HepG2 (cell line): ENCODE results near the gene NDRG2. TPM values are rescaled to one million over a fixed set of nuclear protein-coding genes. Genes with fewer than 3 reads are reported as not detected.

Source experiments
- ATF7 ChIP-seq, 2 experiments: fragments of 450-650 bp in 1 of 2; sonication (generic) in 1 of 2; formaldehyde crosslinking in 1 of 2; IDR thresholded peaks; 2 replicates each; pipeline versions ENCODE4 v1.4.0 to v1.6.1; 2016 to 2020; ENCODE audit warnings: antibody characterized with exemption in 1 of 2, mild to moderate bottlenecking in 1 of 2, missing genetic modification reagents in 1 of 2
- CBX2 ChIP-seq, 2 experiments: fragments of 200-600 bp in 1 of 2; sonication (generic); formaldehyde crosslinking in 1 of 2; IDR thresholded peaks; 2 replicates each; pipeline versions ENCODE4 v1.7.0 to v1.8.1; 2018 to 2022; ENCODE audit warnings: low read depth in 2 of 2, low read length in 1 of 2, mild to moderate bottlenecking in 1 of 2, missing genetic modification reagents in 1 of 2
- CSRNP2 ChIP-seq: sonication (generic); formaldehyde crosslinking; conservative IDR thresholded peaks from 2 replicates; pipeline ENCODE4 v1.8.0; 2022; ENCODE audit warnings: low read depth, missing genetic modification reagents
- EHMT2 ChIP-seq: fragments of 200-600 bp; sonication (generic); IDR thresholded peaks from 2 replicates; pipeline ENCODE4 v1.7.0; 2017; ENCODE audit warnings: antibody characterized with exemption, low read depth, low read length, borderline replicate concordance
- FOXK2 ChIP-seq: fragments of 450-650 bp; IDR thresholded peaks from 2 replicates; pipeline ENCODE4 v1.6.1; 2016
- GZF1 ChIP-seq: sonication (generic); formaldehyde crosslinking; IDR thresholded peaks from 2 replicates; pipeline ENCODE4 v1.5.1; 2020; ENCODE audit warnings: mild to moderate bottlenecking, missing genetic modification reagents
- HBP1 ChIP-seq: IDR thresholded peaks from 2 replicates; pipeline ENCODE4 v1.6.1; 2016; ENCODE audit warnings: low read depth, control low read depth
- HDAC6 ChIP-seq: fragments of 200-600 bp; sonication (generic); IDR thresholded peaks from 2 replicates; pipeline ENCODE4 v1.7.0; 2017; ENCODE audit warnings: mild to moderate bottlenecking, antibody characterized with exemption, low read length, low read depth
- MAF1 ChIP-seq: sonication (generic); formaldehyde crosslinking; IDR thresholded peaks from 2 replicates; pipeline ENCODE4 v1.5.0; 2020; ENCODE audit warnings: missing genetic modification reagents, borderline replicate concordance
- MTF2 ChIP-seq: sonication (generic); formaldehyde crosslinking; IDR thresholded peaks from 2 replicates; pipeline ENCODE4 v1.5.0; 2020; ENCODE audit warnings: missing genetic modification reagents, borderline replicate concordance
- NCOA5 ChIP-seq: sonication (generic); formaldehyde crosslinking; IDR thresholded peaks from 2 replicates; pipeline ENCODE4 v1.4.0; 2020; ENCODE audit warnings: missing genetic modification reagents
- SALL1 ChIP-seq: sonication (generic); formaldehyde crosslinking; IDR thresholded peaks from 2 replicates; pipeline ENCODE4 v1.8.0; 2022; ENCODE audit warnings: mild to moderate bottlenecking, missing genetic modification reagents
- SIN3A ChIP-seq: IDR thresholded peaks from 2 replicates; pipeline ENCODE4 v1.6.1; 2011; ENCODE audit warnings: low read depth, mild to moderate bottlenecking, control low read depth, low read length, borderline replicate concordance
- SRF ChIP-seq: IDR thresholded peaks from 2 replicates; pipeline ENCODE4 v1.6.1; 2011; ENCODE audit warnings: mild to moderate bottlenecking, low read depth, low read length, moderate library complexity
- ZNF232 ChIP-seq: sonication (generic); formaldehyde crosslinking; IDR thresholded peaks from 2 replicates; pipeline ENCODE4 v1.4.0; 2020; ENCODE audit warnings: missing genetic modification reagents, borderline replicate concordance
- ZNF414 ChIP-seq: sonication (generic); formaldehyde crosslinking; IDR thresholded peaks from 2 replicates; pipeline ENCODE4 v1.5.0; 2020; ENCODE audit warnings: missing genetic modification reagents
- ZNF430 ChIP-seq: sonication (generic); formaldehyde crosslinking; IDR thresholded peaks from 2 replicates; pipeline ENCODE4 v1.9.0; 2021; ENCODE audit warnings: mild to moderate bottlenecking, missing genetic modification reagents
- ZNF550 ChIP-seq: sonication (generic); formaldehyde crosslinking; IDR thresholded peaks from 2 replicates; pipeline ENCODE4 v1.4.0; 2020; ENCODE audit warnings: mild to moderate bottlenecking, missing genetic modification reagents, borderline replicate concordance
- ZNF770 ChIP-seq: sonication (generic); formaldehyde crosslinking; IDR thresholded peaks from 2 replicates; pipeline ENCODE4 v1.5.0; 2020; ENCODE audit warnings: mild to moderate bottlenecking, missing genetic modification reagents
- ZNF790 ChIP-seq: sonication (generic); formaldehyde crosslinking; IDR thresholded peaks from 2 replicates; pipeline ENCODE4 v1.8.0; 2022; ENCODE audit warnings: missing genetic modification reagents, mild to moderate bottlenecking, borderline replicate concordance
- ZNF792 ChIP-seq: IDR thresholded peaks from 2 replicates; pipeline ENCODE4 v1.6.1; 2016
- ZSCAN21 ChIP-seq: sonication (generic); formaldehyde crosslinking; IDR thresholded peaks from 2 replicates; pipeline ENCODE4 v1.8.0; 2022; ENCODE audit warnings: mild to moderate bottlenecking, missing genetic modification reagents, moderate library complexity, borderline replicate concordance
- polyA plus RNA-seq, 8 experiments: library from polyadenylated mRNA; depleted of rRNA in 3 of 8; stranded (reverse) in 7 of 8; unstranded in 1 of 8; fragments of >200 nt; fragmentation: Illumina TruSeq in 4 of 8; extraction: Trizol in 4 of 8; gene quantifications; 2 replicates each; pipeline versions ENCODE4 v1.2.1 to v1.2.3, GENCODE V29; 2011 to 2016; ENCODE audit warnings: low read depth in 4 of 8, missing spikeins in 1 of 8, mixed read lengths in 1 of 8; ENCODE audit not compliant: insufficient read depth in 1 of 8
- total RNA-seq, 5 experiments: library from RNA; depleted of rRNA; stranded (reverse); fragments of >200 nt; fragmentation: Illumina TruSeq; extraction: Trizol; gene quantifications; 2 replicates each; pipeline ENCODE4 v1.2.3, GENCODE V29; 2016; ENCODE audit warnings: low read depth in 1 of 5

The NDRG2 gene
- total and polyA plus RNA-seq, 2 of the 13 experiments (the other 11 are each of a cell fraction or from before 2014, with no cell fraction given), result 27.2 to 189 TPM

GRCh38 chr14:21024585-21025370 is at the start of gene NDRG2 (continued):
- TF ChIP-seq ZNF770 (peak; percentile 51), SIN3A (peak; percentile 58; the same call in 1 of the 2 replicates), MAF1 (no peak; the same call in 1 of the 2 replicates), SRF (0 out of 2 replicates have a peak, but pooled peaks have one; percentile 9), ZNF790 (CRISPR knock-in tag) (no peak), MTF2 (CRISPR knock-in tag) (no peak), ZNF550 (CRISPR knock-in tag) (no peak), ZSCAN21 (CRISPR knock-in tag) (peak; percentile 94), CBX2 (IDR thresholded peaks at IDR 0.05; ENCODE audit: low read depth, low read length) (no peak), CBX2 (CRISPR knock-in tag; IDR thresholded peaks at IDR 0.05; ENCODE audit: low read depth) (no peak), GZF1 (no peak), ZNF414 (CRISPR knock-in tag) (no peak; the same call in 1 of the 2 replicates), FOXK2 (no peak), NCOA5 (CRISPR knock-in tag) (no peak), SALL1 (peak; percentile 70), ATF7 (IDR thresholded peaks at IDR 0.05) (no peak), ATF7 (CRISPR knock-in tag; IDR thresholded peaks at IDR 0.05) (no peak), ZNF232 (CRISPR knock-in tag) (peak; percentile 72; the same call in 1 of the 2 replicates), ZNF430 (CRISPR knock-in tag) (0 out of 2 replicates have a peak, but pooled peaks have one; percentile 18), HBP1 (CRISPR knock-in tag) (peak; percentile 65; the same call in 1 of the 2 replicates), HDAC6 (no peak), ZNF792 (CRISPR knock-in tag) (peak; percentile 72), CSRNP2 (CRISPR knock-in tag) (no peak), EHMT2 (no peak)
